ENCODE data around the gene TLE2. TPM values are rescaled to one million over a fixed set of nuclear protein-coding genes. Genes with fewer than 3 reads are reported as not detected.

The TLE2 gene
- total RNA-seq, 4 donors from 2014 or later = 87.5 to 184 (median 122) TPM

DNA sequence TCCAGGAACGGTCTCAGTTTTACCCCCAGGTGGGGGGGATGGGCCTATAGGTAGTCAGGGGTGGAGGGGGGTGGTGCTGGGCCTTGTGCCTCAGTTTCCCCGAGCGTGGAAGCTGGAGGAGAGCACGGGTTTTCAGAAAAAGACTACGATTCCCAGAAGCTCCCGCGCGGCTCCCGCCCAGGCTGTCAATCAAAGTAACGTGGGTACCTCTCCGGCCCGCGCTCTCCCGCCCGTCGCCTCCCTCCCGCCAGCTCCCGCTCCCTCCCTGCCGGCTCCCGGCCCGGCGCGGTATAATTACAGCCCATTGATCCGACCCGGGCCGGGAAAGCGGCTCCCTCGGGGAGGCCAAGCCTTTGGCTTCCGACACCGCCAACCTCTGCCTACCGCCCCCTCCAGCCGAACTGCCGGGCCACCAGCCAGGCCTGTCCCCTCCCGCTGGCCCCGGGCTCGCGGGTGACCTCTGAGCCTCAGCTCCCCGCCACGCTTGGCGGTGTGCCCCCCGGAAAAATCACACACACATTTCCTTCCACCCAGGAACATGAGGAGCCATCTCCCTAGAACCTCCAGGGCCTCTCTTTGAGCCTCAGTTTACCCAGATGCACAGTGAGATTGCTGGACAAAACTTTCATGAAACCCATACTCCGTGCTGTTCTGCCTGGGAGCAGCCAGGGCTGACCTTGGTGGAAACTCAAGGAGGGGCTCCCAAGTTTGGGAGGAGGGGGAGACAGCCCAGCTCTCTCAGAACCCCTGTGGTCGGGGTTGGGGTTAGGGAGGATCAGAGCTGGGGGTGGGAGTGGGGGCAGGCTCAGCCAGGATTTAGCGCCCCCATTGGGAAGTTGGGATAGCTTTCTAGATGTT, 7.3 kb upstream of the TLE2 start:
- peak overlapping the region; percentile 41 to 64 (median 52) for H3K4me3 ChIP-seq
- no peaks in the 10 kb centered on the region for H3K9me3 ChIP-seq
- peaks cover 0 to 34% (median 13%) of the 10 kb centered on the region in 4 donors for H3K4me1 ChIP-seq
- no peaks in the 10 kb centered on the region for H3K27me3 ChIP-seq
- H3K27ac ChIP-seq = peak overlapping the region; percentile 89 to 98 (median 94)
- 0 to 1% methylated on average over 15 to 29 of the region's 44 CpGs for WGBS, 2 donors
- H3K36me3 ChIP-seq = no peaks in the 10 kb centered on the region
- TF ChIP-seq EP300 (IDR thresholded peaks at IDR 0.05) (peak; percentile 53 to 81), POLR2A (IDR thresholded peaks at IDR 0.05) (peak in 1 of 2 donors; percentile 13)
- TF ChIP-seq, protein P1, sequence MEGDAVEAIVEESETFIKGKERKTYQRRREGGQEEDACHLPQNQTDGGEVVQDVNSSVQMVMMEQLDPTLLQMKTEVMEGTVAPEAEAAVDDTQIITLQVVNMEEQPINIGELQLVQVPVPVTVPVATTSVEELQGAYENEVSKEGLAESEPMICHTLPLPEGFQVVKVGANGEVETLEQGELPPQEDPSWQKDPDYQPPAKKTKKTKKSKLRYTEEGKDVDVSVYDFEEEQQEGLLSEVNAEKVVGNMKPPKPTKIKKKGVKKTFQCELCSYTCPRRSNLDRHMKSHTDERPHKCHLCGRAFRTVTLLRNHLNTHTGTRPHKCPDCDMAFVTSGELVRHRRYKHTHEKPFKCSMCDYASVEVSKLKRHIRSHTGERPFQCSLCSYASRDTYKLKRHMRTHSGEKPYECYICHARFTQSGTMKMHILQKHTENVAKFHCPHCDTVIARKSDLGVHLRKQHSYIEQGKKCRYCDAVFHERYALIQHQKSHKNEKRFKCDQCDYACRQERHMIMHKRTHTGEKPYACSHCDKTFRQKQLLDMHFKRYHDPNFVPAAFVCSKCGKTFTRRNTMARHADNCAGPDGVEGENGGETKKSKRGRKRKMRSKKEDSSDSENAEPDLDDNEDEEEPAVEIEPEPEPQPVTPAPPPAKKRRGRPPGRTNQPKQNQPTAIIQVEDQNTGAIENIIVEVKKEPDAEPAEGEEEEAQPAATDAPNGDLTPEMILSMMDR (IDR thresholded peaks at IDR 0.05) = peak in 1 of 5 experiments; percentile 20
- DNase-seq (ENCODE audit: low spot score in 2 of 2) = peak; percentile 86 to 94

GRCh38 chr19:3035542-3036118, 6.5 kb upstream of the TLE2 start:
- Histone ChIP-seq H3K4me1 (peaks cover 0 to 35% (median 13%) of the 10 kb centered on the region in 4 donors), H3K27me3 (no peaks in the 10 kb centered on the region), H3K9me3 (no peaks in the 10 kb centered on the region), H3K4me3 (peak overlapping the region; percentile 41 to 64 (median 52)), H3K36me3 (no peaks in the 10 kb centered on the region), H3K27ac (peak overlapping the region; percentile 89 to 98 (median 94))
- peak; percentile 97 to 100 for DNase-seq (ENCODE audit: low spot score in 2 of 2)
- TF ChIP-seq, protein P1 (IDR thresholded peaks at IDR 0.05) = peak in 2 of 5 experiments; percentile 42 to 52
- TF ChIP-seq EP300 (IDR thresholded peaks at IDR 0.05) = peak; percentile 56 to 88
- peak; percentile 46 to 81 for TF ChIP-seq POLR2A (IDR thresholded peaks at IDR 0.05)
- WGBS, 2 donors = 0 to 1% methylated on average over 17 to 26 of the region's 29 CpGs

DNA sequence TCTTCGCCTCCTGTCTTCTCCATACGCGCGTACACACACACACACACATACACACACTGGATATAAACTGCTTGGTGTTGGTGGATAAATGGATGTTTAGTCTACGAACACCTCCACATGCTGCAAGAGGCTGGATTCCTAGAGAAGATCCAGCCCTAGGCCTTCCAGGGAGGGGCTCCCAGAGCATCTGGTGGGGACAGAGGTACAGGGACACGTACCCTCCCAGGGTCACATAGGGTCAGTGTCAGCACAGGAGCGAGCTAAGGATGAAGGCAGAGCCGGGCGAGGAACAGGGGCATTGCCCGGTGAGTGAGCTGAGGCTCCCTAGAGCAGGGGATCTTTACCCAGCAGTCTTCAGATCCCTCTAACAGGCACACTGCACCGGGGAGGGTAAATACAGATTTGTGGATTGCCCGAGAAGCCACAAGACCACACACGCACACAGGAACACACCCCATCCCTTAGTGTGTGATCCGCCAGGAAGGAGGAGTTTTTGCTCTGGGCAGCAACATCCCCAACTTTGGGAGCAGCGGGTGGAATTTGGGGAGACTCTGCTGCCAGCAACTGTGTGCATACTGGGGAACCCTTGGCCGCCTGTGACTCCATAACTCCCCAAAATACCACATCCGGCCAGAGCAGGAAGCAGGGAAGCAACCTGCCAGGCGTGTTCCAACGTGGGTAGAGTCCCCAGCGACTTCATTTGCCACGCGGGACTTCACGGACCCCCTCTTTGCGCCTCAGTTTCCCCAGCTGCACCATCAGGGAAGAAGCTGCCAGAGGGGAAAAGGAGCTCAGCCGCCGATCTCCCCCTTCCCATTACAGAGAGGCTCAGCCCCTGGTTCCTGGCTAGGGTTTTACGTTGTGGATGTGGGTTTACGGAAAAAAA, 5.8 kb upstream of the TLE2 start:
- TF ChIP-seq EP300 (IDR thresholded peaks at IDR 0.05) = no peak
- no peak for TF ChIP-seq POLR2A (IDR thresholded peaks at IDR 0.05)
- TF ChIP-seq, protein P1 (IDR thresholded peaks at IDR 0.05) = no peak
- H3K9me3 ChIP-seq = no peaks in the 10 kb centered on the region
- peak in 1 of 2 donors; percentile 41 for DNase-seq (ENCODE audit: low spot score in 2 of 2)
- H3K4me1 ChIP-seq = peaks cover 0 to 40% (median 13%) of the 10 kb centered on the region in 4 donors
- H3K27me3 ChIP-seq = no peaks in the 10 kb centered on the region
- peak overlapping the region; percentile 30 to 64 (median 50) for H3K4me3 ChIP-seq
- H3K27ac ChIP-seq = peak overlapping the region; percentile 76 to 98 (median 90)
- no peaks in the 10 kb centered on the region for H3K36me3 ChIP-seq
- WGBS, 2 donors = 9 to 10% methylated on average over 27 to 28 of the region's 28 CpGs

- H3K27me3 ChIP-seq = no peaks in the 10 kb centered on the region
- H3K4me1 ChIP-seq = peaks cover 0 to 45% (median 15%) of the 10 kb centered on the region in 4 donors
- TF ChIP-seq, protein P1 (IDR thresholded peaks at IDR 0.05) = no peak
- TF ChIP-seq POLR2A (IDR thresholded peaks at IDR 0.05) (no peak), EP300 (IDR thresholded peaks at IDR 0.05) (no peak)
- no peaks in the 10 kb centered on the region for H3K36me3 ChIP-seq
- H3K4me3 ChIP-seq = peak overlapping the region in 1 of 4 donors; percentile 59
- H3K27ac ChIP-seq = peak overlapping the region in 3 of 4 donors; percentile 76 to 98 (median 89)
- DNase-seq (ENCODE audit: low spot score in 2 of 2) = no peak
- H3K9me3 ChIP-seq = no peaks in the 10 kb centered on the region
Measured at GRCh38 chr19:3034406-3034655, 5.3 kb upstream of the TLE2 start.
